Lung microvascular endothelial cell (primary cell): ENCODE results near the gene GFRA4. TPM values are rescaled to one million over a fixed set of nuclear protein-coding genes. Genes with fewer than 3 reads are reported as not detected.
A peak's percentile ranks its signal among the peaks of the same experiment; 100 is the strongest.
"Not testable (repeated sequence)": the region's sequence is repeated elsewhere in the genome, so short reads cannot be mapped to it uniquely, and the experiment has no call there.

Experiments
- DNase-seq, 2 donors: peaks; one replicate each; pipeline versions ENCODE4 v3.0.0 to v3.0.0-alpha.2; 2010; ENCODE audit warnings: low read depth in 2 of 2
- total RNA-seq: library from RNA; depleted of rRNA; stranded (reverse); fragments of >200 nt; gene quantifications from 2 replicates; pipeline ENCODE4 v1.2.1, GENCODE V29; 2014

The GFRA4 gene
- total RNA-seq, 1 donor from 2014 or later: not detected

GRCh38 chr20:3622406-3622805 is 40.8 kb downstream of the GFRA4 start:
- DNase-seq: no peak

- DNase-seq: no peak
Observed at GRCh38 chr20:3621111-3621510, 42.1 kb downstream of the GFRA4 start.

- DNase-seq: peak in 1 of 2 donors; percentile 46
Observed at GRCh38 chr20:3616250-3616649, 46.9 kb downstream of the GFRA4 start.

GRCh38 chr20:3615171-3615840 is 47.9 kb downstream of the GFRA4 start:
- not testable (repeated sequence) for DNase-seq

- no peak for DNase-seq
Observed at GRCh38 chr20:3614466-3614865, 48.7 kb downstream of the GFRA4 start.

GRCh38 chr20:3613821-3614440 is 49.3 kb downstream of the GFRA4 start:
- DNase-seq: no peak

- no peak for DNase-seq
Observed at GRCh38 chr20:3612795-3613572, 50.2 kb downstream of the GFRA4 start.

- no peak for DNase-seq
Observed at GRCh38 chr20:3611901-3612300, 51.3 kb downstream of the GFRA4 start.

Other genes with a start within 250 kb of the GFRA4 start
- 20.9 and 25.2 TPM in 2 replicates for gene ATRN, start 192.4 kb downstream of the GFRA4 start, total RNA-seq
- gene ADAM33, start 18.6 kb upstream of the GFRA4 start, total RNA-seq: under 0.01 TPM in 1 of 2 replicates, not detected in the other
- not detected in 2 replicates for gene SIGLEC1, start 49.2 kb upstream of the GFRA4 start, total RNA-seq
- gene HSPA12B, start 69.3 kb upstream of the GFRA4 start, total RNA-seq: 8.7 and 9.9 TPM in 2 replicates
- 10.3 and 19.2 TPM in 2 replicates for gene ADISSP, start 104.4 kb upstream of the GFRA4 start, total RNA-seq
- gene SPEF1, start 118.0 kb upstream of the GFRA4 start, total RNA-seq: under 0.01 TPM in 1 of 2 replicates, not detected in the other
- gene CENPB, start 123.3 kb upstream of the GFRA4 start, total RNA-seq: 51.2 and 76.8 TPM in 2 replicates
- gene CDC25B, start 132.9 kb upstream of the GFRA4 start, total RNA-seq: 18.3 and 21.4 TPM in 2 replicates
- 10.7 and 15.7 TPM in 2 replicates for gene AP5S1, start 157.1 kb upstream of the GFRA4 start, total RNA-seq
- gene MAVS, start 183.4 kb upstream of the GFRA4 start, total RNA-seq: 12.4 and 15.9 TPM in 2 replicates
- gene PANK2, start 226.0 kb upstream of the GFRA4 start, total RNA-seq: 27.9 and 31.0 TPM in 2 replicates